NCI-H82 treated with DMSO at 0.1 percent for 48 hours (cell line): ENCODE measurements around the gene GET3.

ENCODE experiments used
- DNase-seq: peaks from one replicate; lab custom pipeline; 2025; ENCODE audit not compliant: unreplicated experiment; lab: John Stamatoyannopoulos, UW

The GET3 gene

GRCh38 chr19:12750851-12751250, 13.6 kb downstream of the GET3 start:
- no peak for DNase-seq

GRCh38 chr19:12751635-12752034, 14.3 kb downstream of the GET3 start, which contains the start of gene BEST2:
Gene BEST2 (plus strand): TSS chr19:12751791. CDS start chr19:12752593, 802 bp downstream.
- no peak for DNase-seq

DNA sequence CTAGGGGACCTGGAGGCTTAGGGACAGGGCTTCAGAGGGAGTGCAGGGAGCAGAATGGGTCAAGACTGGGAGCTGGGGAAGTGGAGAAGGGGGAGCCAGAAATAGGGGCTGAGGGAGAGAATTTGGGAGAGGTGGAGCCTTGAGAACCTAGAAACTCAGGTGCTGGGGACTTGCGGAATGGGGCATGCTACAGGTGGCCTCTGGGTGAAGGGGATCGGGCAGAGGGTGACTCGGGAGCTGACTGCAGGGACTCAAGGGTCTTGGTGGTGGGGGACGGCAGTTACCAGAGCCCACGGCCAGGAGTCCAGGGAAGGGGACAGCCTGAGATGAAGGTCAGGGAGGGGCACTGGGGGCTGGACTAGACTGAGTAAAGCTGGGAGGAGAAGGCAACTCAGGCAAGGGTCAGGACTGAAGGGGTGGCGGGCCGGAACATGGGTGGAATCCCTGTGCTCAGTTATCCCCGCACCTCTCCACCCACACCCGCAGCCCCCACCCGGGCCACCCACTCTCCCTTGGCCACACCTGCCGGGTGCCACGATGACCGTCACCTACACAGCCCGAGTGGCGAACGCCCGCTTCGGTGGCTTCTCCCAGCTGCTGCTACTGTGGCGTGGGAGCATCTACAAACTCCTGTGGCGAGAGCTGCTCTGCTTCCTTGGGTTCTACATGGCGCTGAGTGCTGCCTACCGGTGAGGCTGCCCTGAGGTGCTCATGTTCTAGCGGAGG, 14.9 kb downstream of the GET3 start:
- DNase-seq: no peak

DNA sequence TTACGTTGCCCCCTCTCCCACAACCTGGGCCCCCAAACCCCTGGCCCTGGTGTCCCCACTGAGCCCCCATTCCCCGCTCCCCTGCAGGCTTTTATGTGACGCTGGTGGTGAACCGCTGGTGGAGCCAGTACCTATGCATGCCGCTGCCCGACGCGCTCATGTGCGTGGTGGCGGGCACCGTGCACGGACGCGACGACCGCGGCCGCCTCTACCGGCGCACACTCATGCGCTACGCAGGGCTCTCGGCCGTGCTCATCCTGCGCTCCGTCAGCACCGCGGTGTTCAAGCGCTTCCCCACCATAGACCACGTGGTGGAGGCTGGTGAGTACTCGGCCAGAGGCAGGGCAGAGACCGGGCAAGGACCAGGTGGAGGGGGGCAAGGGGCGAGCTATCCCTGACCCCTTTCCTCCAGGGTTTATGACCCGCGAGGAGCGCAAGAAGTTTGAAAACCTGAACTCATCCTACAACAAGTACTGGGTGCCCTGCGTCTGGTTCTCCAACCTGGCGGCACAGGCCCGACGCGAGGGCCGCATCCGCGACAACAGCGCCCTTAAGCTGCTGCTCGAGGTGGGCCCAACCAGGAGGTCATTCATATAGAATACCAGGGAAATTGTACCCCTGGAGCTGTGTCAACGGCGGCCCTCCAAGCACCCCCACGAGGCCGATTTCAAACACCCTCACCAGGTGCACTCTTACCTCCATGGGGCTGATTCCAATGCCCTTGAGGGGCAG, 17.3 kb downstream of the GET3 start:
- no peak for DNase-seq

GRCh38 chr19:12756150-12756883, 19.0 kb downstream of the GET3 start:
- DNase-seq: no peak

GRCh38 chr19:12757544-12758274, 20.4 kb downstream of the GET3 start:
- peak; percentile 84 for DNase-seq

DNA sequence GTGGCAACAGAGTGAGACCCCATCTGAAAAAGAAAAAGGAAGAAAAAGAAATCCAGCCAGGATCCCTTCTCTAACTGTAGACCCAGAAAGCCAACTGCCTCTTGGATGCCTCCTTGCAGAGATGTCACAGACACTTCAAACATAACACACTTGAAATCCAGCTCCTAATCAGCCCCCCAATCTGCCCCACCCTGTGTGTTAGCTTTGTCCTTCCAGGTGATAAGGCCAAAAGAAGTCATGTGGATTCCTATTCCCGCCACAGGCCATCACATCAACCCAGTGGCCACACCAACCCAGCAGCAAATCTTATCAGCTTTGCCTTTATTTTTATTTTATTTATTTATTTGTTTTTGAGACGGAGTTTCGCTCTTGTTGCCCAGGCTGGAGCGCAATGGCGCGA, 22.4 kb downstream of the GET3 start:
- DNase-seq: no peak

GRCh38 chr19:12763100-12763499, 25.8 kb downstream of the GET3 start:
- no peak for DNase-seq

DNA sequence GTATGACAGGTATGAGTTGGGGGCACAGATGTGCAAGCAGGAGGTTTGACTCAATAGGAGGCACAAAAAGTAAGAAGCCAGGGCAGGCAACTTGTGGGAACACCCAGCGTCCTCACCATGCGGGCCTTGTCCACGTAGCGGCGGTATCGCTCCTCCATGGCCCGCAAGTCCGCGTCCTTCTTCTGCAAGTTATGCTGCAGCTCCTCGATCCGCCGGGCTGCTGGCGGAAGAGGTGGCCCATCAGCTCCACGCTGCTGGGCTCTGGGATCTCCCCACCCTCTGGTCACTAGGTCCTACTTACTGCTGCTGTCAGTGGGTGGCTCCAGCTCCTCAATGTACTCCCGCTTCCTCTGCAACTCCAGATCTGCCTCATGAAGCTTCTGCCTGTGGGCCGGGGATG, 27.4 kb downstream of the GET3 start:
- no peak for DNase-seq

DNA sequence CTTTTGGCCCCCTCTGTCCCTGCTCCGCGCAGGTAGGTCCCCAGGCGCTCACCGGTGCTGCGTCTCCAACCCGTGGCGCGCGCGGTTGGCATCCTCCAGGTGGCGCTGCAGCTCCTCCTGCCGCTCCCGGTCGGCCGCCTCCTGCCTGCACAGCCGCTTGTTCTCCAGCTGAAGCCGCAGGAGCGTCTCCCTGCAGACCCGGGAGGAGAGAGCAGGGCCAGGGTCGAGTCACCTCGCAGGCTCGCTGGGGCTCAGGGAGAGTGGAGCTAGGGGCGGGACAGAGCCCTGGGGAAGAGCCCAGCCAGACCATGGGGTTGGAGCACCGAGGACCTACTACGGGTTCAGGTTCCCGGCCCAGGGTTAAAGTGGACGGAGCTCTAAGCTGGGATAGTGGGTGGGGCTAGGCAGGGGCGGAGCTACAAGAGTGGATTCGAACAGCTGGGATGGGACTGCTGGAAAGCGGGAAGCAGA, 28.8 kb downstream of the GET3 start:
- no peak for DNase-seq

GRCh38 chr19:12767150-12767549, 29.9 kb downstream of the GET3 start:
- no peak for DNase-seq

GRCh38 chr19:12767666-12768065, 30.4 kb downstream of the GET3 start:
- DNase-seq: no peak

DNA sequence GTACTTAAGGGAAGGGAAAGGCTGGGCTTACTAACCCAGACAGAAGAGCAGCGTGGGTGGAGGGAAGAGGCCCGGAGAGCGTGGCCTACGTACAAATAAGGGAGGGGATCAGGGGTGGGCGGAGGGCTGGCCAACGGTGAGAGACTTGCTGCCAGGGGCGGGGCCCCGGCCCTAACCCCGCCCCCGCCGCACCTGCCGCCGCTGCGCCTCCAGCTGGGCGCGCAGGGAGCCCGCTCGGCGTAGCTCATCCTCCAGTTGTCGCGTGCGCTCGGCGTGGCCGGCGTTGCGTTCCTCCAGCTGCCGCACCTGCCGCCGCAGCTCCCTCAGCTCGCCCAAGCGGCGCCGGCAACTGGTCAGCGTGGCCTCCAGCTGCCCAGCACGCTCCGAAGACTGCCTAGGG, 32.4 kb downstream of the GET3 start:
- DNase-seq: peak; percentile 87

DNA sequence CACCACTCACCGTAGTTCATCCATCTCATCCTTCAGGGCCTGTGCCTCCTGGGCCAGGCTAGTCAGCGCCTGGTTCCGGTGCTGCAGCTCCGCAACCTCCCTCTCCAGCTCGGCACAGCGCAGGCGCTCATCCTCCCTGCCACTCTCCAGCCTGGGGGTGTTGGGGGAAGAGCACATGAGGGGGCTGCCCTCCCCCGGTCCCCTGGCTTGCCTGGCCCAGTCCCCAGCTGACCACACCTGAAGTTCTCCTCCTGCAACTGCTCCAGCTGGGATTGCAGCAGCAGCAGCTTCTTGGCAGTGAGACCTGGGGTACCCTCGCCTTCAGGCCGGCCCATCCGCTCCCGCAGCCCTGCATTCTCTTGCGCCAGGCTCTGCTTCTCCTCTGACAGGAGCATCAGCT, 33.6 kb downstream of the GET3 start:
- no peak for DNase-seq

- no peak for DNase-seq
These were observed 35.0 kb downstream of the GET3 start for GRCh38 chr19:12772323-12772722.

DNA sequence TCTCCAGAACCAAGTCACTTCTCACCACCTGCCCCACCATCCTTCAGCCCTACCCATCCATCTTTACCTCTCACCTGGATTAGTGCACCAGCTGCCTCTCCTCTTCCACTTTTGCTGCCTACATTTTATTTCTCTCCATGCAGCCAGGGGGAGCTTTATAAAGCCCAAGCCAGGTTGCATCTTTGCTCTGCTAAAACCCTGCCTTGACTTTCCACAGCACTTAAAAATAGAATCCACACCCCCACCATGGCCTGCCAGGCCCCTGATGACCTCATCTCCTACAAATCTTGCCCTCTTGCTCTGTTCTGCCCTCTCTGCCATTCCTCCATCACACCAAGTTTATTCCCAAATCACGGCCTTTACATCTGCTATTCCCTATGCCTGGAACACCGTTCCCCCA, 36.3 kb downstream of the GET3 start:
- DNase-seq: no peak

GRCh38 chr19:12774588-12775555, 37.6 kb downstream of the GET3 start, which contains the start of gene HOOK2:
Gene HOOK2 (minus strand): TSS chr19:12775552. CDS start chr19:12775449, 103 bp downstream.
- DNase-seq: no peak

DNA sequence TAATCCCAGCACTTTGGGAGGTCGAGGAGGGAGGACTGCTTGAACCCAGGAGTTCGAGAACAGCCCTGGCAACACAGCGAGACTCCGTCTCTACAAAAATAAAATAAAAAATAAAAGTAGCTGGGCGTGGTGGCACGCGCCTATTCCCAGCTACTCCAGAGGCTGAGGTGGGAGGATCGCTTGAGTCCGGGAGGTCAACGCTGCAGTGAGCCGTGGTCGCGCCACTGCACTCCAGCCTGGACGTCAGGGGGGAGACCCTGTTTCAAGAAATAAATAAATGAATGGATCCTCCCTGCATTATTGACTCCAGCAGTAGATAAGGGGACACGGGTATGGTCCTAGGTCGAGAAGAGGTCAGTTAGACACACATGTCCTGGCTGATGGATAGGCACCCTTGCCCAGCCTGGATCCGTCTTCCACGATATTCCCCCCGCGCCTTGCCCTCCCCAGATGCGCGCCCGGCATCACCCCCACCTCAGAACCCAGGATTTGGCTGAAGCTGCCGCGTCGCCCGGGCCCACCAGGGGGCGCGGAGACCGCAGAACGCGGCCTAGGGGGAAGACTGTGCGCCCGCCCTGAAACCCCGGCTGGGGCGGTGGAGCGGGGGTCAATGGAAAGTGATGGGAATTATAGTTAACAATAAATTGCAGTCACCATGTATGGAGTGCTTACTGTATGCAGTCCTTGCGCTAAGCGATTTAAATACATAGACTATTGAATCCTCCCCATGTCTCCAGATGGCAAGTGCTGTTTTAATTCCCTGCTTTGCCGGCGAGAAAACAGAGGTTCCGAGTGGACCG, 40.1 kb downstream of the GET3 start:
- peak; percentile 87 for DNase-seq
